HepG2 (cell line): ENCODE results near the gene SPINT3.

ENCODE experiments used
- ETV6 ChIP-seq: sonication (generic); formaldehyde crosslinking; conservative IDR thresholded peaks from 2 replicates; pipeline ENCODE4 v1.4.0; 2020; ENCODE audit warnings: missing genetic modification reagents
- EZH2 ChIP-seq: conservative IDR thresholded peaks from 2 replicates; pipeline ENCODE4 v1.6.1; 2012; ENCODE audit warnings: mild to moderate bottlenecking, low read depth, low read length, moderate library complexity
- MBD4 ChIP-seq: IDR thresholded peaks from 2 replicates; pipeline ENCODE4 v1.6.1; 2012; ENCODE audit warnings: low read length, inconsistent platforms, borderline replicate concordance
- MIXL1 ChIP-seq: IDR thresholded peaks from 2 replicates; pipeline ENCODE4 v1.6.1; 2016
- PHF8 ChIP-seq: sonication (generic); formaldehyde crosslinking; IDR thresholded peaks from 2 replicates; pipeline ENCODE4 v1.5.0; 2020; ENCODE audit warnings: missing genetic modification reagents
- SMC3 ChIP-seq: IDR thresholded peaks from 2 replicates; pipeline ENCODE4 v1.6.1; 2011; ENCODE audit warnings: low read length, improper control_type of control experiment
- ZSCAN25 ChIP-seq: sonication (generic); formaldehyde crosslinking; IDR thresholded peaks from 2 replicates; pipeline ENCODE4 v1.8.0; 2022; ENCODE audit warnings: mild to moderate bottlenecking, missing genetic modification reagents
- TF ChIP-seq, protein P1 (sequence below): sonication (generic); formaldehyde crosslinking; IDR thresholded peaks from 2 replicates; pipeline ENCODE4 v1.5.0; 2020; ENCODE audit warnings: mild to moderate bottlenecking, missing genetic modification reagents, moderate library complexity
- TF ChIP-seq, protein P2 (sequence below), 2 experiments: sonication (generic) in 1 of 2; formaldehyde crosslinking in 1 of 2; IDR thresholded peaks; 2 replicates each; pipeline versions ENCODE4 v1.4.0 to v1.6.1; 2016 to 2020; ENCODE audit warnings: borderline replicate concordance in 1 of 2, low read depth in 1 of 2, mild to moderate bottlenecking in 1 of 2, missing genetic modification reagents in 1 of 2
- TF ChIP-seq, protein P3 (sequence below): sonication (generic); formaldehyde crosslinking; IDR thresholded peaks from 2 replicates; pipeline ENCODE4 v1.4.0; 2020; ENCODE audit warnings: missing genetic modification reagents

DNA sequence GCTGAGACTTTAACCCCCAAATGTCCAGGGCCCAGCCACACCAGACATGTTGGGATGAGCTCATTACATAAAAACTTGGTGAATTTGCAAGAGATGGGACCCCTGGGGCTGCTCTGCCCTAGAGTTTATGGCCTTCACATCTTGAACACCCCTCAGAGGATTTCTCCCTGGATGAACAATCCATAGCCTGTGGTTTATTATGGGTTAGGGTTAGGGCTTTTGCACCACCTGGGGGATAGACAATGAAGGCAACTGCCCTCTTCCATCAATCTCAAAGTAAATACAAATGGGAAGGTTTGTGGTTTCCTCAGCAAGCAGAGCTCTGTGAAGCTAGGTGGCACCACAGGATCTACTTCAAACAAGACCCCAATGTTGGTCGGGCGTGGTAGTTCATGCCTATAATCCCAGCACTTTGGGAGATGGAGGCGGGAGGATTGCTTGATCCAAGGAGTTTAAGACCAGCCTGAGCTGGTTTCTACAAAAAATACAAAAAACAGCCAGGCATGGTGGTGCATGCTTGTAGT lies 17.4 kb downstream of the SPINT3 start:
- no peak for TF ChIP-seq PHF8 (CRISPR knock-in tag)
- no peak for TF ChIP-seq MIXL1 (CRISPR knock-in tag)
- no peak for TF ChIP-seq MBD4
- TF ChIP-seq ZSCAN25 (CRISPR knock-in tag) = no peak
- TF ChIP-seq, protein P1, sequence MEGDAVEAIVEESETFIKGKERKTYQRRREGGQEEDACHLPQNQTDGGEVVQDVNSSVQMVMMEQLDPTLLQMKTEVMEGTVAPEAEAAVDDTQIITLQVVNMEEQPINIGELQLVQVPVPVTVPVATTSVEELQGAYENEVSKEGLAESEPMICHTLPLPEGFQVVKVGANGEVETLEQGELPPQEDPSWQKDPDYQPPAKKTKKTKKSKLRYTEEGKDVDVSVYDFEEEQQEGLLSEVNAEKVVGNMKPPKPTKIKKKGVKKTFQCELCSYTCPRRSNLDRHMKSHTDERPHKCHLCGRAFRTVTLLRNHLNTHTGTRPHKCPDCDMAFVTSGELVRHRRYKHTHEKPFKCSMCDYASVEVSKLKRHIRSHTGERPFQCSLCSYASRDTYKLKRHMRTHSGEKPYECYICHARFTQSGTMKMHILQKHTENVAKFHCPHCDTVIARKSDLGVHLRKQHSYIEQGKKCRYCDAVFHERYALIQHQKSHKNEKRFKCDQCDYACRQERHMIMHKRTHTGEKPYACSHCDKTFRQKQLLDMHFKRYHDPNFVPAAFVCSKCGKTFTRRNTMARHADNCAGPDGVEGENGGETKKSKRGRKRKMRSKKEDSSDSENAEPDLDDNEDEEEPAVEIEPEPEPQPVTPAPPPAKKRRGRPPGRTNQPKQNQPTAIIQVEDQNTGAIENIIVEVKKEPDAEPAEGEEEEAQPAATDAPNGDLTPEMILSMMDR (CRISPR knock-in tag) = no peak
- TF ChIP-seq SMC3 = no peak
- no peak for TF ChIP-seq EZH2
- TF ChIP-seq, protein P2, sequence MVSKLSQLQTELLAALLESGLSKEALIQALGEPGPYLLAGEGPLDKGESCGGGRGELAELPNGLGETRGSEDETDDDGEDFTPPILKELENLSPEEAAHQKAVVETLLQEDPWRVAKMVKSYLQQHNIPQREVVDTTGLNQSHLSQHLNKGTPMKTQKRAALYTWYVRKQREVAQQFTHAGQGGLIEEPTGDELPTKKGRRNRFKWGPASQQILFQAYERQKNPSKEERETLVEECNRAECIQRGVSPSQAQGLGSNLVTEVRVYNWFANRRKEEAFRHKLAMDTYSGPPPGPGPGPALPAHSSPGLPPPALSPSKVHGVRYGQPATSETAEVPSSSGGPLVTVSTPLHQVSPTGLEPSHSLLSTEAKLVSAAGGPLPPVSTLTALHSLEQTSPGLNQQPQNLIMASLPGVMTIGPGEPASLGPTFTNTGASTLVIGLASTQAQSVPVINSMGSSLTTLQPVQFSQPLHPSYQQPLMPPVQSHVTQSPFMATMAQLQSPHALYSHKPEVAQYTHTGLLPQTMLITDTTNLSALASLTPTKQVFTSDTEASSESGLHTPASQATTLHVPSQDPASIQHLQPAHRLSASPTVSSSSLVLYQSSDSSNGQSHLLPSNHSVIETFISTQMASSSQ (IDR thresholded peaks at IDR 0.05; ENCODE audit: low read depth) = no peak
- TF ChIP-seq, protein P2 (CRISPR knock-in tag; IDR thresholded peaks at IDR 0.05; ENCODE audit: borderline replicate concordance) = no peak
- TF ChIP-seq ETV6 (CRISPR knock-in tag) = no peak
- TF ChIP-seq, protein P3, sequence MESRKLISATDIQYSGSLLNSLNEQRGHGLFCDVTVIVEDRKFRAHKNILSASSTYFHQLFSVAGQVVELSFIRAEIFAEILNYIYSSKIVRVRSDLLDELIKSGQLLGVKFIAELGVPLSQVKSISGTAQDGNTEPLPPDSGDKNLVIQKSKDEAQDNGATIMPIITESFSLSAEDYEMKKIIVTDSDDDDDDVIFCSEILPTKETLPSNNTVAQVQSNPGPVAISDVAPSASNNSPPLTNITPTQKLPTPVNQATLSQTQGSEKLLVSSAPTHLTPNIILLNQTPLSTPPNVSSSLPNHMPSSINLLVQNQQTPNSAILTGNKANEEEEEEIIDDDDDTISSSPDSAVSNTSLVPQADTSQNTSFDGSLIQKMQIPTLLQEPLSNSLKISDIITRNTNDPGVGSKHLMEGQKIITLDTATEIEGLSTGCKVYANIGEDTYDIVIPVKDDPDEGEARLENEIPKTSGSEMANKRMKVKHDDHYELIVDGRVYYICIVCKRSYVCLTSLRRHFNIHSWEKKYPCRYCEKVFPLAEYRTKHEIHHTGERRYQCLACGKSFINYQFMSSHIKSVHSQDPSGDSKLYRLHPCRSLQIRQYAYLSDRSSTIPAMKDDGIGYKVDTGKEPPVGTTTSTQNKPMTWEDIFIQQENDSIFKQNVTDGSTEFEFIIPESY (CRISPR knock-in tag) = no peak
